Fibroblast of mammary gland (primary cell): ENCODE measurements around the gene PCDH15.
A peak's percentile ranks its signal among the peaks of the same experiment; 100 is the strongest.

Experiments
- DNase-seq: peaks from one replicate; pipeline ENCODE4 v3.0.0-alpha.2; 2010; ENCODE audit warnings: low read depth
- H3K4me3 ChIP-seq: 2 replicates; pipeline ENCODE4 v1.5.1; 2011; ENCODE audit warnings: low read depth, mild to moderate bottlenecking, low read length, moderate library complexity; ENCODE audit not compliant: control insufficient read depth
- CTCF ChIP-seq: conservative IDR thresholded peaks from 2 replicates; pipeline ENCODE4 v1.5.1; 2011; ENCODE audit warnings: low read depth, low read length, inconsistent platforms; ENCODE audit not compliant: control insufficient read depth, insufficient read depth

PCDH15 gene

GRCh38 chr10:54148508-54148907, 652.5 kb downstream of the PCDH15 start:
- DNase-seq: no peak
- TF ChIP-seq CTCF: no peak
- no peak overlapping the region for H3K4me3 ChIP-seq

DNA sequence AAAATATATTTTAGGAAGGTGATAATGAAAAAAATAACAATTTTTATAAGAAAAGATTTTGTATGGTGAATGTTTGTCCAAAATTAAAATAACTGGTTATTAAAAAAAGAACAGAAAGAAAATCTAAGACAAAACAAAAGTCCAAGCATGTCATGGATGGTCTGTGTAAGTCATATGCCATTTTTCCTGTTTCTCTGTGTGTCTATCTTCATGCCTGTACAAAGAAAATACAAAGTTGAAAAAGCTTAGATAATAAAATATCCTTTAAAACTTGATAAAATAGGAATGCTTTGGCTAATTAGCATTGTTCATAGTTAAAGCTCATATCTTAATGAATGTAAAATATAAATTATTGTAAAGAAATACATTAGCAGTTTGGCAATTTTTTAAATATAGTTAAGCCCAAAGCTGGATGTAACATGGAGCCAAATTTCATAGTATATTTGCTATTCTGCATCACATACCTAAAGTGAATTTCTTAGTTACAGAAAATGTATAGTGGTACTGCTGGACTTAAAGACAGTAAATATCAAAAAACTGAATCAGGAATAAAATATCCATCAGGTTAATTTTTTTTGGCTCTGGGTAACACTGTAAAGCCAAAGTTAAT, 661.1 kb downstream of the PCDH15 start:
- peak; percentile 1 for DNase-seq
- H3K4me3 ChIP-seq: no peak overlapping the region
- TF ChIP-seq CTCF: no peak

DNA sequence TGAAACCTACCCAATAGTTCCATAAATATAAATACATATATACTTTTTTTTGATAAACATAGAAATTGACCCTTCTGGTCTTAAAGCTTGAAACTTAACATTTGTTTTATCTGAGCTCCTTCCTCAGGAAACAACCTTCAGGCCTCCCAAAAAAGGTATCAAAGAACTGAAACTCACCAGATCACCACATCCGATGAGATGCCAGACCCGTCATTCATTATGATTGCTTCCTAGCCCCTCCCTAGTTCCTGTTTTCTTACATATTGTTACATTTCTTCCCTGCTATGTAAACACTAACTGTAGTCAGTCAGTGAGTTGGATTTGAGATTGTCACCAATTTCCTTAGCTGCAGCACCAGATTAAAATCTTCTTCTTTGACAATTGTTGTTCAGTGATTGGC, 663.6 kb downstream of the PCDH15 start:
- H3K4me3 ChIP-seq: no peak overlapping the region
- DNase-seq: no peak
- TF ChIP-seq CTCF: no peak

DNA sequence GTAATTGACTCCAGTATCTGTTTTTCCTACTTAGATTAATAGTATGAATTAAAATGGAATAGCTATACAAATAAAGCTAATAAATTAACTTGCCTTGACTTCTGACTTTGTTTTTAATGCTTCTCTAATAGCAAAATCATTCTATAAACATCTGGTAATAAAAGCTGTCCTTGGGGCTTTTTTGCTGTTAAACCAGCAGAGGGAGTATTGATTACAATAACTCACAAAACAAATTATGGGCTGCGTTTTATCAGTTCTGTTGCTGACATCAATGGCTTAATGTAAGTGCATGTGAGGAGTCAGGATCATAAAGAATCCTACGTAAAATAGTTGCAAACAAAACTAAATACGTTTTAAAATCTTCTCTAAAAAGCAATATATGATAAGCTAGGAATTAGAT, 667.8 kb downstream of the PCDH15 start:
- no peak overlapping the region for H3K4me3 ChIP-seq
- DNase-seq: no peak
- peak; percentile 23 for TF ChIP-seq CTCF

GRCh38 chr10:54131833-54132232, 669.2 kb downstream of the PCDH15 start:
- TF ChIP-seq CTCF: no peak
- DNase-seq: no peak
- no peak overlapping the region for H3K4me3 ChIP-seq

DNA sequence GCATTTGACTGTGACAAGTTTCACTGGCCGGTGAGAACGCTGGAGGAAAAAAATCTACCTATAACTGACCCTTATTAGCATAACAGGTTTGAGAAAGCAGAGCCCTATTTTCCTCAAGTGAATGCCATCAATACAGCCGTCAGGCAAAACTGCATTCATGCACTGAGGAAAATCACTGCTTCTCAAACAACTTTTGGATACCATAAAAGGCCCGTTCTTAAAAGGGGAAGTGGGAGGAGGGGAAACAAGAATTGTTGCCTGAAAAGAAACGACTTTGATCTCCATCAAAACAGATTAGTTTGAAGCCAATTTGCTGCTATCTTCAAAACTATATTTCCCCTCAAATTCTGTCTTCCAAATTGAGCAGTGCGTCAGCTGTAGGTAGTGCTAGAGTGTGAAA, 670.6 kb downstream of the PCDH15 start:
- no peak overlapping the region for H3K4me3 ChIP-seq
- DNase-seq: no peak
- TF ChIP-seq CTCF: no peak
